Activated B cell treated with CpG ODN at 0.5 μM for 24 hours (primary cell): ENCODE results near the gene MBOAT7. TPM values are rescaled to one million over a fixed set of nuclear protein-coding genes. Genes with fewer than 3 reads are reported as not detected.

Experiments
- ATAC-seq: fragments of 200-7000 bp; cut with Tn5 transposase; one replicate; pipeline ENCODE4 v1.10.0; 2021; ENCODE audit warnings: low read depth, mild to moderate bottlenecking, moderate library complexity
- CTCF ChIA-PET: fragments of 350-600 bp; sonication (Branson Sonifier 250); formaldehyde crosslinking; loops from one replicate; lab custom pipeline; 2021; ENCODE audit warnings: antibody characterized with exemption; lab: Charles Lee
- POLR2A ChIA-PET: fragments of 350-600 bp; sonication (Branson Sonifier 250); formaldehyde crosslinking; loops from one replicate; lab custom pipeline; 2021; ENCODE audit warnings: antibody characterized with exemption; lab: Charles Lee
- DNase-seq: peaks from one replicate; pipeline ENCODE4 v3.0.0; 2022
- H3K27ac Mint-ChIP-seq: one replicate; pipeline ENCODE4 v1.8.0; 2020; ENCODE audit warnings: mixed read lengths
- H3K27me3 Mint-ChIP-seq: one replicate; pipeline ENCODE4 v1.8.0; 2021; ENCODE audit warnings: mixed read lengths
- H3K36me3 Mint-ChIP-seq: one replicate; pipeline ENCODE4 v1.8.0; 2021; ENCODE audit warnings: low read depth, mixed read lengths
- H3K4me1 Mint-ChIP-seq: one replicate; pipeline ENCODE4 v1.8.0; 2021; ENCODE audit warnings: mixed read lengths
- H3K4me3 Mint-ChIP-seq: one replicate; pipeline ENCODE4 v1.8.0; 2020; ENCODE audit warnings: mild to moderate bottlenecking, mixed read lengths
- H3K9me3 Mint-ChIP-seq: one replicate; pipeline ENCODE4 v1.8.0; 2020; ENCODE audit warnings: mixed read lengths
- CTCF ChIP-seq: fragments of 200-600 bp; IDR thresholded peaks from one replicate; pipeline ENCODE4 v1.8.0; 2022; ENCODE audit warnings: antibody characterized with exemption, mild to moderate bottlenecking
- intact Hi-C: fragments of 100-400 bp; cut with micrococcal nuclease; formaldehyde crosslinking; loops from one replicate; pipeline ENCODE4 v1.15.1; 2024
- total RNA-seq: library from RNA; stranded (reverse); gene quantifications from 2 replicates; pipeline ENCODE4 v1.2.3, GENCODE V29; 2022

The MBOAT7 gene
- total RNA-seq, 1 donor from 2014 or later, result 21.4 TPM

- POLR2A ChIA-PET, result interaction anchor here (0.7 kb wide), 1 partner anchor 38 kb away, joined by 3 read pairs; the partner anchor contains the start of gene RPS9
- TF ChIP-seq CTCF, result no peak
- ATAC-seq, result no peak
- H3K4me3 Mint-ChIP-seq, result no peak overlapping the region
- peaks cover 15% of the 10 kb centered on the region for H3K27me3 Mint-ChIP-seq
- CTCF ChIA-PET, result no interaction called here
- intact Hi-C loops, result loop anchor here (1.0 to 10.0 kb wide), 2 partner anchors 38 to 132 kb away; no protein-coding TSS in a partner anchor
- no peak for DNase-seq
- H3K4me1 Mint-ChIP-seq, result peaks cover 54% of the 10 kb centered on the region
- H3K9me3 Mint-ChIP-seq, result no peaks in the 10 kb centered on the region
- peaks cover 15% of the 10 kb centered on the region for H3K36me3 Mint-ChIP-seq
- no peak overlapping the region for H3K27ac Mint-ChIP-seq
These were observed 26.5 kb downstream of the MBOAT7 start for GRCh38 chr19:54162884-54163283.

GRCh38 chr19:54162241-54162805, 27.1 kb downstream of the MBOAT7 start:
- intact Hi-C loops, result loop anchor here (1.0 to 10.0 kb wide), 2 partner anchors 39 to 132 kb away; no protein-coding TSS in a partner anchor
- ChIA-PET POLR2A (interaction anchor here (0.7 kb wide), 1 partner anchor 38 kb away, joined by 3 read pairs; the partner anchor contains the start of gene RPS9), CTCF (no interaction called here)
- Mint-ChIP-seq H3K36me3 (peaks cover 19% of the 10 kb centered on the region), H3K4me3 (peak overlapping the region; percentile 88), H3K27ac (no peak overlapping the region), H3K4me1 (peaks cover 54% of the 10 kb centered on the region), H3K27me3 (peaks cover 15% of the 10 kb centered on the region), H3K9me3 (no peaks in the 10 kb centered on the region)
- peak; percentile 71 for DNase-seq
- TF ChIP-seq CTCF, result no peak
- ATAC-seq, result peak; percentile 34

GRCh38 chr19:54160854-54161253, 28.5 kb downstream of the MBOAT7 start:
- H3K27me3 Mint-ChIP-seq, result peaks cover 14% of the 10 kb centered on the region
- no peak for ATAC-seq
- H3K4me1 Mint-ChIP-seq, result peaks cover 56% of the 10 kb centered on the region
- no peak for TF ChIP-seq CTCF
- H3K27ac Mint-ChIP-seq, result peak overlapping the region; percentile 99
- intact Hi-C loops, result loop anchor here (1.0 to 10.0 kb wide), 2 partner anchors 134 to 288 kb away; partner anchors contain the start of gene LENG8
- no peaks in the 10 kb centered on the region for H3K9me3 Mint-ChIP-seq
- no peak for DNase-seq
- peaks cover 31% of the 10 kb centered on the region for H3K36me3 Mint-ChIP-seq
- ChIA-PET CTCF (no interaction called here), POLR2A (interaction anchor here (0.7 to 3.8 kb wide), 3 partner anchors 24 to 40 kb away, joined by 7 to 55 read pairs (median 19); partner anchors contain the start of genes MBOAT7, RPS9 and TSEN34)
- H3K4me3 Mint-ChIP-seq, result peak overlapping the region; percentile 100

- H3K4me1 Mint-ChIP-seq, result peaks cover 56% of the 10 kb centered on the region
- intact Hi-C loops, result loop anchor here (1.0 to 10.0 kb wide), 2 partner anchors 135 to 289 kb away; partner anchors contain the start of gene LENG8
- ATAC-seq, result no peak
These were observed 29.1 kb downstream of the MBOAT7 start for GRCh38 chr19:54160182-54160811.

More at GRCh38 chr19:54160182-54160811, 29.1 kb downstream of the MBOAT7 start:
- TF ChIP-seq CTCF, result no peak
- Mint-ChIP-seq H3K27me3 (peaks cover 10% of the 10 kb centered on the region), H3K27ac (peak overlapping the region; percentile 99), H3K36me3 (peaks cover 33% of the 10 kb centered on the region), H3K9me3 (no peaks in the 10 kb centered on the region), H3K4me3 (peak overlapping the region; percentile 100)
- DNase-seq, result no peak
- CTCF ChIA-PET, result interaction anchor here (1.0 to 1.5 kb wide), 4 partner anchors 9 to 231 kb away, joined by 3 to 4 read pairs (median 4); no protein-coding TSS in a partner anchor
- POLR2A ChIA-PET, result interaction anchor here (0.7 to 4.7 kb wide), 9 partner anchors 22 to 288 kb away, joined by 4 to 69 read pairs (median 7); partner anchors contain the start of genes CNOT3, LENG8, MBOAT7 and NDUFA3
